ENCODE data around the gene OR6X1. TPM values are rescaled to one million over a fixed set of nuclear protein-coding genes. Genes with fewer than 3 reads are reported as not detected.
"Not testable (repeated sequence)": the region's sequence is repeated elsewhere in the genome, so short reads cannot be mapped to it uniquely, and the experiment has no call there.

OR6X1 gene
- total RNA-seq, 1 donor from 2014 or later: not detected

GRCh38 chr11:123712627-123713026 lies 41.7 kb downstream of the OR6X1 start:
- intact Hi-C loops (cut with DNase I); ATAC-seq (ENCODE audit: poor library complexity); DNase-seq: not testable (repeated sequence)

GRCh38 chr11:123707606-123708205 lies 46.6 kb downstream of the OR6X1 start:
- peak; percentile 71 for ATAC-seq (ENCODE audit: poor library complexity)
- peak; percentile 39 for DNase-seq
- intact Hi-C loops (cut with DNase I): loop anchor here (2.0 to 10.0 kb wide), 3 partner anchors 65 to 193 kb away; no protein-coding TSS in a partner anchor

- ATAC-seq (ENCODE audit: poor library complexity): no peak
- intact Hi-C loops (cut with DNase I): loop anchor here (2.0 to 10.0 kb wide), 3 partner anchors 65 to 192 kb away; no protein-coding TSS in a partner anchor
- DNase-seq: no peak
These were observed 47.1 kb downstream of the OR6X1 start for GRCh38 chr11:123707206-123707605.

GRCh38 chr11:123704341-123704740 lies 50.0 kb downstream of the OR6X1 start:
- intact Hi-C loops (cut with DNase I): loop anchor here (10.0 kb wide), 1 partner anchor 190 kb away; no protein-coding TSS in a partner anchor
- ATAC-seq (ENCODE audit: poor library complexity) (no peak), DNase-seq (no peak)

Other genes with a start within 250 kb of the OR6X1 start
- 0.56 TPM for gene SCN3B, start 99.9 kb downstream of the OR6X1 start, total RNA-seq
- 4.4 TPM for gene ZNF202, start 12.9 kb downstream of the OR6X1 start, total RNA-seq
- gene OR6M1, start 51.8 kb upstream of the OR6X1 start, total RNA-seq: not detected
- not detected for gene TMEM225, start 131.2 kb upstream of the OR6X1 start, total RNA-seq
- not detected for gene OR8D4, start 147.6 kb upstream of the OR6X1 start, total RNA-seq
- not detected for gene OR4D5, start 185.1 kb upstream of the OR6X1 start, total RNA-seq
- gene OR6T1, start 189.3 kb upstream of the OR6X1 start, total RNA-seq: not detected
- gene OR10S1, start 223.3 kb upstream of the OR6X1 start, total RNA-seq: not detected
- gene OR10G6, start 240.6 kb upstream of the OR6X1 start, total RNA-seq: not detected